ENCODE measurements around the gene DOK4. TPM values are rescaled to one million over a fixed set of nuclear protein-coding genes. Genes with fewer than 3 reads are reported as not detected.

The DOK4 gene
- total RNA-seq = 10 to 100 TPM; 22.8 to 33.1 (median 29.1) TPM

DNA sequence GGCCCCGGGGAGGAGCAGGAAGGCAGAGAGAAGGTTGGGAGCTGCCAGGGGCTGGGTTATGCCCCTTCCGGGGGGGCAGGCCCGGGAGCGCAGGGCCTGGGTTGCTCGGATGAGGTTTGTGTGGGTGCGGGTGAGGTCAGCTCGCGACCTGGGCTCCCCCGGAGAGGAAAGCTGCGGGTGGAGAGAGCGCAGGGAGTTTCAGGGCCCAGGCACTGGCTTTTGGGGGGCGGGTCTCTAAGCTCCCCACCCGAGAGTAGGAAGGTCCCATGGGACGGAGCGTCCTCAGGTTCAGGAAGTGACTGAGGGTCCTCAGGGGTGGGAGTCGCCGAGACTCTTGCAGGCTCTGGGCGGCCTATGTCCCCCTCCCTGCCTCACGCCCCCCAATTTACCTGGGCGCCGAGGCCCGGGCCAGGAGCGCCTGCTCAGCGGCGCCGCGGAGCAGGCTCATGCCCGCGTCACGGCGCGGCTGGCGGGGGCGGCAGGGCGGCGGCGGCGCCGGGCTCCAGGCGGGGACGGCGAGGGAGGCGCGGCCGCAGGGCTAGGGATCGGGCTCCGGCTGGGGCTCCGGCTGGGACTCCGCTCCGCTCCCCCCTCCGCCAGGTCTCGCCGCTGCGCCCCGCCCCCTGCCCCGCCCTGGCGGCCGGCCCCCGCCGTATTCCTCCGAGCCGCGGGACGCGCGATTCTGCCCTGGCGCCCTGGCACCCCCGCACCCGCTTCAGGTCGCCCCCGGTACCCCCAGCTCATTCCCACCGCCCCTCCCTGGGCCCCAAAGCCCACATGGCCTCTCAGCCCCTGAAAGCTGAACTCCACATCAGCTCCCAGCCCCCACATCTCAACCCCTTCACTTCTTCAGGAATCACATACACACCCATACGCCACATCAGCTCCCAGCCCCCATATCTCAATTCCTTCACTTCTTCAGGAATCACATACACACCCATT lies at the start of gene DOK4:
TSS of gene DOK4 (minus strand) at position 578 of the 942 bp plus-strand sequence. CDS start 6,986 bp downstream, outside the sequence.
- WGBS, 2 donors = 2 to 3% methylated on average over 16 to 59 of the region's 73 CpGs
- H3K4me3 ChIP-seq = peak within 1 kb of the TSS; percentile 61 to 81 (median 64)
- no peaks in the 10 kb centered on the region for H3K9me3 ChIP-seq
- TF ChIP-seq, protein P1, sequence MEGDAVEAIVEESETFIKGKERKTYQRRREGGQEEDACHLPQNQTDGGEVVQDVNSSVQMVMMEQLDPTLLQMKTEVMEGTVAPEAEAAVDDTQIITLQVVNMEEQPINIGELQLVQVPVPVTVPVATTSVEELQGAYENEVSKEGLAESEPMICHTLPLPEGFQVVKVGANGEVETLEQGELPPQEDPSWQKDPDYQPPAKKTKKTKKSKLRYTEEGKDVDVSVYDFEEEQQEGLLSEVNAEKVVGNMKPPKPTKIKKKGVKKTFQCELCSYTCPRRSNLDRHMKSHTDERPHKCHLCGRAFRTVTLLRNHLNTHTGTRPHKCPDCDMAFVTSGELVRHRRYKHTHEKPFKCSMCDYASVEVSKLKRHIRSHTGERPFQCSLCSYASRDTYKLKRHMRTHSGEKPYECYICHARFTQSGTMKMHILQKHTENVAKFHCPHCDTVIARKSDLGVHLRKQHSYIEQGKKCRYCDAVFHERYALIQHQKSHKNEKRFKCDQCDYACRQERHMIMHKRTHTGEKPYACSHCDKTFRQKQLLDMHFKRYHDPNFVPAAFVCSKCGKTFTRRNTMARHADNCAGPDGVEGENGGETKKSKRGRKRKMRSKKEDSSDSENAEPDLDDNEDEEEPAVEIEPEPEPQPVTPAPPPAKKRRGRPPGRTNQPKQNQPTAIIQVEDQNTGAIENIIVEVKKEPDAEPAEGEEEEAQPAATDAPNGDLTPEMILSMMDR (IDR thresholded peaks at IDR 0.05) = no peak
- TF ChIP-seq POLR2A (IDR thresholded peaks at IDR 0.05) (peak in 1 of 2 donors; percentile 43), EP300 (IDR thresholded peaks at IDR 0.05) (no peak)
- peaks cover 0 to 37% (median 11%) of the 10 kb centered on the region in 4 donors for H3K4me1 ChIP-seq
- peak within 1 kb of the TSS; percentile 67 to 87 (median 82) for H3K27ac ChIP-seq
- DNase-seq (ENCODE audit: low spot score in 2 of 2) = peak; percentile 65 to 67
- no peaks in the 10 kb centered on the region for H3K27me3 ChIP-seq
- H3K36me3 ChIP-seq = no peaks in the 10 kb centered on the region

DNA sequence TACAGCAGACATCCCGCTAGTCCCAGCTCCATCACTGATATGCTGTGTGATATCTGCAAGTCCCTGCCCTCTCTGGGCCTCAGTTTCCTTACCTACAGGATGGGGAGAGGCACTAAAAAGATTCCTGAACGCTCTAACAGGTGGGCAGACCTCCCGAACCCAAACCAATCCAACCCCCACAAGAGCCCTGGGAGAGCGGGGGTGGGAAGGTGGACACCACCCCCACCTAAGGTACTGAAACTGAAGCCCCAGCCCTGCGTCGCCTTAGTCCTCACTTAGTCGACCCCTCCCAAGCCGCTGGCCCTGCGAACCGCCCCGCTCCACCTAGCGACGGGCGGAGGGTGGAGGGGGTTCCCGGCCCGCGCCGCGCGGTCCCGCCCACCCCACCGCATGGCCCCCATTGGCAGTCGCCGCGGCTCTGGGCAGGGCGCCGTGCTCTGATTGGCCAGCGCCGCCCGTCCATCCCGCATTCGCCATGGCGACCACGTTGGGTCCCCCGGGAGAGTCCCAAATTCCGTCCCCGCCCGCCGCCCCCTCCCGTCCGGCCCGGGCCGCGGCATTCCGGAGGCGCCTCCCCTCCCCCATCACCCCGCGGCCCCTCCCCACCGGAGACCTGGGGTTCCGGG lies 49.5 kb upstream of the DOK4 start:
- Histone ChIP-seq H3K4me1 (peaks cover 0 to 56% (median 32%) of the 10 kb centered on the region in 4 donors), H3K36me3 (no peaks in the 10 kb centered on the region), H3K4me3 (peak overlapping the region; percentile 66 to 84 (median 76)), H3K27me3 (no peaks in the 10 kb centered on the region), H3K27ac (peak overlapping the region; percentile 58 to 93 (median 88)), H3K9me3 (no peaks in the 10 kb centered on the region)
- peak; percentile 89 to 90 for DNase-seq (ENCODE audit: low spot score in 2 of 2)
- TF ChIP-seq, protein P1 (IDR thresholded peaks at IDR 0.05) = peak in 1 of 5 experiments; percentile 42
- TF ChIP-seq POLR2A (IDR thresholded peaks at IDR 0.05) (peak in 1 of 2 donors; percentile 9), EP300 (IDR thresholded peaks at IDR 0.05) (peak in 1 of 2 donors; percentile 17)
- 0 to 2% methylated on average over 7 to 25 of the region's 50 CpGs for WGBS, 2 donors

DNA sequence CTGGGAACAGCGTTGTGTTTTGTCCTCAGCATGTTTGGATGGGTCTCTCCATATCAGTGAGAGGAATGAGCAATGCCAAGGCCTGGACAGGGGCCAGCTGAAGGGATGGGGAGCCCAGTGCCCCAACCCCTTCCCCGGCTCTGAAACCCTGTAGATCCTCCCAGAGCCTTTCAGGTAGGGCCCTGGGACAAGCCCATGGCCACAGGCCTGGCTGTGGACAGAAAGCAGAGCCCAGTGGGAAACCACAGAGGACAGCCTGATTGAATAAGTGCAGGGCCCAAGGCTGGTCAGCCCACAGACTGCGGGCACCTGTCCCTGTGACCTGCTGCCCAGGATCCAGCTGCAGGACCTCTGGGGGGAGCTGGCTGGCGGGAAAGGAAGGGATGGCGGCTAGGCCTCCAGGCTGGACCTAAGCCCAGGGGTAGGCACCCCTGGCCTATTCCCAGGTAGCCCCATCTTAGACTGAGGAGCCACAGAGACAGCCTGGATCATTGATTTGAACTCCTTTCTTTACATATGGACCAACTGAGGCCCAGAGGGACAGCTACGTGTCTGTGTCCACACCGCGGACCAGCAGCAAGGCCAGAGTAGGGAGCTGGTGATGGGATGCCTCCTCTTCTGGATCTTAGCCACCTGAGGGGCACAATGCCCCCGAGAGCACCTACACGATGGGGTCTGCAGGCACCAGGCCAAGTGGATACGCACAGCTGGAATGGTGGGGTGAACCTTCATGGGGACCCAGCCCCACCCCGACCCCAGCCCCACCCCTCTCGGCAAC lies 48.8 kb upstream of the DOK4 start:
- H3K4me3 ChIP-seq = peak overlapping the region; percentile 66 to 84 (median 76)
- no peaks in the 10 kb centered on the region for H3K36me3 ChIP-seq
- 46 to 57% methylated on average over 9 to 12 of the region's 13 CpGs for WGBS, 2 donors
- DNase-seq (ENCODE audit: low spot score in 2 of 2) = no peak
- H3K27ac ChIP-seq = peak overlapping the region; percentile 58 to 93 (median 88)
- H3K27me3 ChIP-seq = no peaks in the 10 kb centered on the region
- peaks cover 0 to 63% (median 37%) of the 10 kb centered on the region in 4 donors for H3K4me1 ChIP-seq
- H3K9me3 ChIP-seq = no peaks in the 10 kb centered on the region
- TF ChIP-seq, protein P1 (IDR thresholded peaks at IDR 0.05) = no peak
- no peak for TF ChIP-seq POLR2A (IDR thresholded peaks at IDR 0.05)
- TF ChIP-seq EP300 (IDR thresholded peaks at IDR 0.05) = no peak

DNA sequence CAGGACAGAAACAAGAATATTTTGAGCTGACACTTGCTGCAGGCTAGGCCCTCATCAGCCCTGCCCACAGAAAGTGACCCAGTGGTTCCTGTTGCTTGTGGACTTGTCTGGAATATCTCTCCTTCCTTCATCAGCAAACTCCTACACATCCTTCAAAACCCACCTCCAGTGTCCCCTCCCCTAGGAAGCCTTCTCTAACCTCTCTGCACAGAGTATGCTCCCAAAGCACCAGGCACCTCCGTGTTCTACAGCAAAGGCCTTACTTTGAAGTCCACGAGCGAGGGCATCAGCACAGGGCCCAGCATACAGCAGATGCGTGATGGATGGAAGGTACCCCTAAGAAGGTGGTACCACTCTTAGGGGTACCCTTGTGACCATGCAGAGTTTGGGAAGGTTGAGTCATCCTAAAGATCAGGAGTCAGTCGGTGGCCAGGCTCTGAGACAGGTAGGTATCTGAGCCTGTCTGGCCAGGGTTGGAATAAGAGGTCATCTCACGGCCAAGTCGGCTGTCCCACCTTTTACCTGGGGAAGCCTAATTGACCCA lies 48.1 kb upstream of the DOK4 start:
- 92 to 98% methylated on average over 7 of the region's 7 CpGs for WGBS, 2 donors
- no peak for DNase-seq (ENCODE audit: low spot score in 2 of 2)
- Histone ChIP-seq H3K36me3 (no peaks in the 10 kb centered on the region), H3K27ac (peak overlapping the region in 2 of 4 donors; percentile 32 to 61), H3K4me1 (peaks cover 0 to 70% (median 42%) of the 10 kb centered on the region in 4 donors), H3K9me3 (no peaks in the 10 kb centered on the region), H3K4me3 (no peak overlapping the region), H3K27me3 (no peaks in the 10 kb centered on the region)
- TF ChIP-seq, protein P1 (IDR thresholded peaks at IDR 0.05) = no peak
- TF ChIP-seq POLR2A (IDR thresholded peaks at IDR 0.05) (no peak), EP300 (IDR thresholded peaks at IDR 0.05) (no peak)

All from tibial nerve (tissue), 4 donors.